Measurements from ENCODE around the gene HOXC10.

Gene HOXC10

GRCh38 chr12:53992377-53992889 lies 7.5 kb downstream of the HOXC10 start:
- no peak for DNase-seq

- DNase-seq = no peak
Measured at GRCh38 chr12:53993162-53994008, 8.4 kb downstream of the HOXC10 start.

GRCh38 chr12:53994009-53994263 lies 9.0 kb downstream of the HOXC10 start:
- no peak for DNase-seq

- no peak for DNase-seq
Measured at GRCh38 chr12:53994264-53995001, 9.5 kb downstream of the HOXC10 start.

- no peak for DNase-seq
Measured at GRCh38 chr12:53995002-53995377, 10.0 kb downstream of the HOXC10 start.

GRCh38 chr12:53995378-53996239 lies 10.7 kb downstream of the HOXC10 start:
- DNase-seq = no peak

- DNase-seq = no peak
Measured at GRCh38 chr12:53996240-53997203, 11.6 kb downstream of the HOXC10 start.

GRCh38 chr12:53997204-53998109 lies 12.5 kb downstream of the HOXC10 start:
- DNase-seq = no peak

GRCh38 chr12:53998110-53998899 lies 13.4 kb downstream of the HOXC10 start:
- no peak for DNase-seq

GRCh38 chr12:53998900-53999236 lies 13.9 kb downstream of the HOXC10 start:
- DNase-seq = no peak

- no peak for DNase-seq
Measured at GRCh38 chr12:53999559-54000115, 14.7 kb downstream of the HOXC10 start.

- DNase-seq = no peak
Measured at GRCh38 chr12:54000116-54001114, 15.5 kb downstream of the HOXC10 start, which contains the start of gene HOXC9. Gene HOXC9, plus strand, starts transcription at chr12:54000161. Its CDS starts 28 bp downstream, at chr12:54000189.

GRCh38 chr12:54001283-54002187 lies 16.6 kb downstream of the HOXC10 start:
- no peak for DNase-seq

- no peak for DNase-seq
Measured at GRCh38 chr12:54002278-54002914, 17.4 kb downstream of the HOXC10 start.

GRCh38 chr12:54002915-54003389 lies 18.0 kb downstream of the HOXC10 start:
- no peak for DNase-seq

- DNase-seq = no peak
Measured at GRCh38 chr12:54003625-54004024, 18.7 kb downstream of the HOXC10 start.
